ENCODE measurements around the gene XYLB.

DNA sequence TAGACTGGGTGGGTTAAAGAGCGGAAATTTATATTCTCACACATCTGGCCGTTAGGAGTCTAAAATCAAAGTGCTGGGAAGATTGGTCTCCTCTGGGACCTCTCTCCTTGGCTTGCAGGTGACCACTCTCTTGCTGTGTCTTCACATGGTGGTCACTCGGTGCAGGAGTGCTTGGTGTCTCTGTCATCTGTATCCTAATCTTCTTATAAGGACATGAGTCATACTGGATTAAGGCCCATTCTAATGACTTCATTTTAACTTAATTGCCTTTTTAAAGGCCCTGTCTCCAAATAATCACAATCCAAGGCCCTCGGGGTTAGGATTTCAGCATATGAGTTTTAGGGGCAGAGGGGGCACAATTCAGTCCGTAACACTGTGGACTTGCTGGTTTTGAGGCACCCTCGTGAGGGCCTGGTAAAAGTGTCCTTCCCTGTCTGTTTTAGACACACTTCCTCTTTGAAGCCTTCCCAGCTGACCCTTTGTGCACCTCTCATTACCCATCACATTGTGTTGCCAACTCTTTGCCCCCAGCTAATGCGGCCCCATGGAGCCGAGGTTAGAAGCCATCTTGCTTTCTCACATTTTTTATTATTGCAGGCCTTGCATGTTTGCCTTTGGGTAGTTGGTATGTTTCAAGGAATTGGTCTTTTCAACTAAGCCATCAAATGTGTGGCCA is 3.2 kb downstream of the XYLB start:
- TF ChIP-seq, protein P1, sequence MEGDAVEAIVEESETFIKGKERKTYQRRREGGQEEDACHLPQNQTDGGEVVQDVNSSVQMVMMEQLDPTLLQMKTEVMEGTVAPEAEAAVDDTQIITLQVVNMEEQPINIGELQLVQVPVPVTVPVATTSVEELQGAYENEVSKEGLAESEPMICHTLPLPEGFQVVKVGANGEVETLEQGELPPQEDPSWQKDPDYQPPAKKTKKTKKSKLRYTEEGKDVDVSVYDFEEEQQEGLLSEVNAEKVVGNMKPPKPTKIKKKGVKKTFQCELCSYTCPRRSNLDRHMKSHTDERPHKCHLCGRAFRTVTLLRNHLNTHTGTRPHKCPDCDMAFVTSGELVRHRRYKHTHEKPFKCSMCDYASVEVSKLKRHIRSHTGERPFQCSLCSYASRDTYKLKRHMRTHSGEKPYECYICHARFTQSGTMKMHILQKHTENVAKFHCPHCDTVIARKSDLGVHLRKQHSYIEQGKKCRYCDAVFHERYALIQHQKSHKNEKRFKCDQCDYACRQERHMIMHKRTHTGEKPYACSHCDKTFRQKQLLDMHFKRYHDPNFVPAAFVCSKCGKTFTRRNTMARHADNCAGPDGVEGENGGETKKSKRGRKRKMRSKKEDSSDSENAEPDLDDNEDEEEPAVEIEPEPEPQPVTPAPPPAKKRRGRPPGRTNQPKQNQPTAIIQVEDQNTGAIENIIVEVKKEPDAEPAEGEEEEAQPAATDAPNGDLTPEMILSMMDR (IDR thresholded peaks at IDR 0.05) = no peak
- no peak for TF ChIP-seq POLR2A (IDR thresholded peaks at IDR 0.05)
